ENCODE results near the gene CFDP1.

The CFDP1 gene

DNA sequence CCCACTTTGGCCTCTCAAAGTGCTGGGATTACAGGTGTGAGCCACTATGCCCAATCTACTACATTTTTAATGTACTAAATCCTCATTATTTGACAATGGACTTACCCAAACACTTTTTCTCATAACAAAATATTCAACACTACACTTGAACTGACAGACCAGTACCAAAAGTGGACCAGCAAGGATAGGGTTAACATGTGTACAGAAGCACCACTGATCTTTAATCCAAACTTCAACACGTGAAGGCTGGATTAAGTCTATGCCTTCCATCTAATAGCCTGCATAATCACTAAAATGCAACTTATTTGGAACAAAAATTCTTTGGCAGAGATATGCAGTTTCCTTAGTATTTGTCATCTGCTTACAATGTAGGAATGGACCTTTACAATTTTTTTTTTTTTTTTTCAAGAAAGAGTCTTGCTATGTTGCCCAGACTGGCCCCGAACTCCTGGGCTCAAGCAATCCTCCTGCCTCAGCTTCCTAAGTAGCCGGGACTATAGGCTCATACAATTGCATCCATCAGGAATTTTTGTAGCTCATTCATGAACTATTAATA is 121.8 kb downstream of the CFDP1 start:
- Histone ChIP-seq H3K4me1 (ENCODE audit: insufficient read depth, low read length, poor library complexity, severe bottlenecking) (peaks cover 8% of the 10 kb centered on the region), H3K79me2 (ENCODE audit: insufficient read depth, low read length) (no peaks in the 10 kb centered on the region), H3K4me2 (ENCODE audit: low read depth, low read length, poor library complexity, severe bottlenecking) (no peak overlapping the region), H4K20me1 (ENCODE audit: insufficient read depth, low read length, poor library complexity, severe bottlenecking) (no peaks in the 10 kb centered on the region), H3K27me3 (ENCODE audit: insufficient read depth, low read length, poor library complexity, severe bottlenecking) (no peaks in the 10 kb centered on the region), H3K9me3 (ENCODE audit: insufficient read depth, low read depth, low read length) (no peaks in the 10 kb centered on the region), H3K4me3 (ENCODE audit: low read length, poor library complexity, severe bottlenecking) (no peak overlapping the region), H3F3A (ENCODE audit: low read depth) (no peaks in the 10 kb centered on the region), H3K36me3 (ENCODE audit: insufficient read depth, low read length) (no peaks in the 10 kb centered on the region), H3K9ac (ENCODE audit: low read depth, low read length, poor library complexity, severe bottlenecking) (no peak overlapping the region), H2AFZ (ENCODE audit: low read length) (no peak overlapping the region), H3K9me2 (replicated peaks; ENCODE audit: low read depth, low read length) (no peaks in the 10 kb centered on the region)
- TF ChIP-seq EZH2phosphoT487 (IDR thresholded peaks at IDR 0.05; ENCODE audit: borderline replicate concordance) = no peak
- no peak for TF ChIP-seq CTCF (conservative IDR thresholded peaks at IDR 0.05; ENCODE audit: low read length)

DNA sequence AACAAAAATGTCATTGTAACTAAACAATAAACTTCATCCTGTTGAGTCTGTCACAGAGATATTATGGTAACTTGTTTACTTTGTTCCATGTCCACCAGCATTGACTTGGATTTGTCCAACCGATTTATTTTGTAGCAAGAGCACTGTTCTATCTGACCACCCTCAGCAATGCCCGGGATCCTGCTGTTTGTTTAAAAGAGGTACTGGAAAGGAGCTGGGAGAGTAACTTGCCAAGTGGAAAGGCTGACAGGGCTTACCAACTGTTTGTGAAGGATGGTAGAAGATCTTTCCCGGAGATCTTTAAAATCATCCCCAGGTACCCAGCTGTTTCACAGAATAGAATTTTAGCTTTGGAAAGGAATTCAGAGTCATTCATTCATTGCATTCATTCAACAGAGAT is 122.8 kb downstream of the CFDP1 start:
- Histone ChIP-seq H2AFZ (ENCODE audit: low read length) (no peak overlapping the region), H4K20me1 (ENCODE audit: insufficient read depth, low read length, poor library complexity, severe bottlenecking) (no peaks in the 10 kb centered on the region)
- no peak for TF ChIP-seq CTCF (conservative IDR thresholded peaks at IDR 0.05; ENCODE audit: low read length)

DNA sequence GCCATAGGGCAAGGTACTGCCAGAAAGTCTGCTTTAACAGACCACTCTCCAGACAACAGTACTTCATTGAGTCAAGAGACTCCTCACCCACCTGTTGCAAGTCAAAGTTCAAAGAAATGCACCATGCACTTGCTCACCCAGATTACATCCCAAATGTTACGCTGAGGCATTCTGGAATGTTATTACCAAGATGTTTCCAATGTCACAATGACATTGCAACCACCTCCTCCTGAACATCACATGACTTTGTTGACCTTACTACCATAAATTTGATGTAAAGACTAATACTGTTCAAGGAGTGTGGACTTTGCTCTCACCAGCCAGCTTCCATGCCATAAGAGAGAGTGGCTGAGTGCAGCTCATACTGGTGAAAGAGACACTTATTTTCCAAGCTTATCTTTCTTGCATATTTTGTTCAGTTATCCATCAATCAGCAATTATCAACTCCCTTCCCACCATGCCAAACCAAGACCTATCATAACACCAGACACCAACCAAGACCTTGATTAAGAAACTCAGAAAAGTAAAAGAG is 123.3 kb downstream of the CFDP1 start:
- H3K4me2 ChIP-seq (ENCODE audit: low read depth, low read length, poor library complexity, severe bottlenecking) = no peak overlapping the region

More for the DNA sequence above, 122.8 kb downstream of the CFDP1 start:
- Histone ChIP-seq H3K9ac (ENCODE audit: low read depth, low read length, poor library complexity, severe bottlenecking) (no peak overlapping the region), H3F3A (ENCODE audit: low read depth) (peaks cover 4% of the 10 kb centered on the region; the same call in 1 of the 2 replicates), H3K9me3 (ENCODE audit: insufficient read depth, low read depth, low read length) (no peaks in the 10 kb centered on the region), H3K9me2 (replicated peaks; ENCODE audit: low read depth, low read length) (no peaks in the 10 kb centered on the region), H3K36me3 (ENCODE audit: insufficient read depth, low read length) (no peaks in the 10 kb centered on the region), H3K4me2 (ENCODE audit: low read depth, low read length, poor library complexity, severe bottlenecking) (no peak overlapping the region), H3K79me2 (ENCODE audit: insufficient read depth, low read length) (no peaks in the 10 kb centered on the region), H3K4me3 (ENCODE audit: low read length, poor library complexity, severe bottlenecking) (no peak overlapping the region), H3K27me3 (ENCODE audit: insufficient read depth, low read length, poor library complexity, severe bottlenecking) (no peaks in the 10 kb centered on the region), H3K4me1 (ENCODE audit: insufficient read depth, low read length, poor library complexity, severe bottlenecking) (peaks cover 17% of the 10 kb centered on the region)

More for the DNA sequence above, 123.3 kb downstream of the CFDP1 start:
- Histone ChIP-seq H3K4me3 (ENCODE audit: low read length, poor library complexity, severe bottlenecking) (no peak overlapping the region), H3K27me3 (ENCODE audit: insufficient read depth, low read length, poor library complexity, severe bottlenecking) (no peaks in the 10 kb centered on the region), H3F3A (ENCODE audit: low read depth) (peaks cover 7% of the 10 kb centered on the region; the same call in 1 of the 2 replicates), H3K9me3 (ENCODE audit: insufficient read depth, low read depth, low read length) (no peaks in the 10 kb centered on the region), H3K79me2 (ENCODE audit: insufficient read depth, low read length) (no peaks in the 10 kb centered on the region), H4K20me1 (ENCODE audit: insufficient read depth, low read length, poor library complexity, severe bottlenecking) (no peaks in the 10 kb centered on the region), H2AFZ (ENCODE audit: low read length) (no peak overlapping the region), H3K36me3 (ENCODE audit: insufficient read depth, low read length) (no peaks in the 10 kb centered on the region), H3K9me2 (replicated peaks; ENCODE audit: low read depth, low read length) (no peaks in the 10 kb centered on the region), H3K4me1 (ENCODE audit: insufficient read depth, low read length, poor library complexity, severe bottlenecking) (peaks cover 23% of the 10 kb centered on the region), H3K9ac (ENCODE audit: low read depth, low read length, poor library complexity, severe bottlenecking) (no peak overlapping the region)
- TF ChIP-seq EZH2phosphoT487 (IDR thresholded peaks at IDR 0.05; ENCODE audit: borderline replicate concordance) (no peak), CTCF (conservative IDR thresholded peaks at IDR 0.05; ENCODE audit: low read length) (no peak)

Data from Loucy (cell line).